GM12801 (cell line): Measurements from ENCODE around the gene SCN3A.

Experiments used
- TF ChIP-seq, protein P1 (sequence below): IDR thresholded peaks from one replicate; pipeline ENCODE4 v1.5.1; 2011; ENCODE audit warnings: control low read depth; ENCODE audit not compliant: insufficient read length; ENCODE audit errors: extremely low read depth

Gene SCN3A

DNA sequence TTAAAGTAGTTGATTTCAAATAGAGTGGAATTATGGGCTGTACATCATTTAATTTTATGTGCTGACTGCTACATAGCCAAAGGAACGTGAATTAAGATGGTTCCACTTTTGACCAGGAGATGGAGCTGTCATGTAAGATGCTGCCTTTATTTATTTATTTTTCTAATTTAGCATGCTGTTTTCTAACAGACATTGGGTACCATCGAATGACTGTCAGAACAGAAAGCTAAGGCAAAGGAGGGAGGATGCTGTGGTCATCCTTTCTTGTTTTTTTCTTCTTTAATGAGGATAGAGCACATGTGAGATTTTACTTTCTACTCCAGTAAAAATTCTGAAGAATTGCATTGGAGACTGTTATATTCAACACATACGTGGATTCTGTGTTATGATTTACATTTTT, 35.4 kb upstream of the SCN3A start, which contains the start of gene SCN2A:
TSS of gene SCN2A (plus strand) at position 185 of the 400 bp plus-strand sequence. CDS start 56,410 bp downstream, outside the sequence.
- TF ChIP-seq, protein P1, sequence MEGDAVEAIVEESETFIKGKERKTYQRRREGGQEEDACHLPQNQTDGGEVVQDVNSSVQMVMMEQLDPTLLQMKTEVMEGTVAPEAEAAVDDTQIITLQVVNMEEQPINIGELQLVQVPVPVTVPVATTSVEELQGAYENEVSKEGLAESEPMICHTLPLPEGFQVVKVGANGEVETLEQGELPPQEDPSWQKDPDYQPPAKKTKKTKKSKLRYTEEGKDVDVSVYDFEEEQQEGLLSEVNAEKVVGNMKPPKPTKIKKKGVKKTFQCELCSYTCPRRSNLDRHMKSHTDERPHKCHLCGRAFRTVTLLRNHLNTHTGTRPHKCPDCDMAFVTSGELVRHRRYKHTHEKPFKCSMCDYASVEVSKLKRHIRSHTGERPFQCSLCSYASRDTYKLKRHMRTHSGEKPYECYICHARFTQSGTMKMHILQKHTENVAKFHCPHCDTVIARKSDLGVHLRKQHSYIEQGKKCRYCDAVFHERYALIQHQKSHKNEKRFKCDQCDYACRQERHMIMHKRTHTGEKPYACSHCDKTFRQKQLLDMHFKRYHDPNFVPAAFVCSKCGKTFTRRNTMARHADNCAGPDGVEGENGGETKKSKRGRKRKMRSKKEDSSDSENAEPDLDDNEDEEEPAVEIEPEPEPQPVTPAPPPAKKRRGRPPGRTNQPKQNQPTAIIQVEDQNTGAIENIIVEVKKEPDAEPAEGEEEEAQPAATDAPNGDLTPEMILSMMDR: no peak

GRCh38 chr2:165238295-165238694, 34.4 kb upstream of the SCN3A start:
- TF ChIP-seq, protein P1: no peak

DNA sequence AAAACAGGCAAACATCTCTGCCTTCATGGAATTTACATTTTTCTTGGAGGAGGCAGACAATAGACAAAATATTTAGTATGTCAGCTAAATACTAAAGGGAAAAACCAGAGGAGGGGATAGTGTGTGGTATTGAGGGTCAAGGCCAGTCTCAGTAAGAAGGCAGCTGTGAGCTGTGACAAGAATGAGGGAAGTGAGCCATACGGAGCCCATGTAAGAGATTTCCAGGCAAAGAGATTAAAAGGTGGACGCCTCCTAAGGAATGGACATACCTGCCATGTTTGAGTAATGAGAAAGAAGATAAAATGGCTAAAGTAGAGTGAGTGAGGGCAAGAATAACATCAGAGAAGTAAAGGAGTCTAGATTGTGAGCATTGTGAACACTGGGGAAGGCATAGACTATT, 33.2 kb upstream of the SCN3A start:
- TF ChIP-seq, protein P1: no peak

GRCh38 chr2:165227571-165227970, 23.7 kb upstream of the SCN3A start:
- TF ChIP-seq, protein P1: no peak

DNA sequence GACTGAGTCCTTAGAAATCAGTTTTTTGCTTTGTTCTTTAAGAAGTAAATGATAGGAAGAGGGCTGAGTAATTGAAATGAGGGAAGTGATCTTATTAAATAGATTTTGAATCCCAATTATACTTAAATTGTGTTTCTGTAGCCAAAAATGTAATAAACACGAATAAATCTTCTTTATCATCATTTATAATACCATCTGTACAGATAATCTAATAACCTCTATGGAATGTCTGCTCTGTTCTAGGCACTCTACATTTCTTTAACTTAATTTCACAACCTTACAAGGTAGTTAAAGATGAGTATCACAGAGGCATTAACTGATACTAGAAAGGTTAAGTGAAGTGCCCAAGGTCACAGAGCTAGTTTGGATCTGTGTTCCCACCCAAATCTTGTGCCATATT, 21.1 kb upstream of the SCN3A start:
- TF ChIP-seq, protein P1: no peak

GRCh38 chr2:165219481-165219880, 15.6 kb upstream of the SCN3A start:
- TF ChIP-seq, protein P1: no peak

DNA sequence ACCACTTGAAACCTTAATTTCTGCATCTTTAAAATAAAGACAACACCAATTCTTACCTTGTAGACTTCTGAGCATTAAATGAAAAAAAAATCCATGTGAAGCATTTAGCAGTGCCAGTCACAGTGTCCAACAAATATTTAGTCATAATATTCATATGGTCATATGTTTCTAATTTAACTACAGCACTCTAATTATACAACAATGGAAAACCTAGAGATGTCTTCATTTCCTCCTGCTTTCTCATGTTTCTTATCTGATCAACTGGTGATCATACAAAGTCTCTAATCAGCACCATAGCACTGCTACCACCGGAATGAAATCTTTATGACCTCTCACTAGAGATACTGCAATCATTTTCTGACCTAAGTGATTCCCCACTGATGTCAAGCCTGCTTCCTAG, 10.2 kb upstream of the SCN3A start:
- TF ChIP-seq, protein P1: no peak

DNA sequence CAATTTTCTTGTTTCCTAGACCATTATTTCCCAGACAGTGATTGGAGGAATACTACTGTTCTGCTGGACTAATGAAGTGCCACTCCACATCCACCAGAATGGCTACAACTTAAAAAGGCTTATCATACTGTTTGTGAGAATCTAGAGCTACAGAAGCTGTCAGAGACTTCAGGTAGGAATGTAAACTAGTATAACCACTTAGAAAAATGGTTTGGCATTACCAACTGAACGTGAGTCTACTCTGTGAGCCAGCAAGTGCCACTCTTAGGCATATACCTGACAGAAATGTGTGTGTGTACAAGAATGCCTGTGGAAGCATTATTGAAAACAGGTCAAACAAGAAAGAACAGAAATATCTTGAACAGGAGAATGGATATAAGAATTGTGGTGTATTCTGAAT, 4.2 kb upstream of the SCN3A start:
- TF ChIP-seq, protein P1: no peak
